GM12874 (cell line): ENCODE measurements around the gene LRP5.

Experiments used
- CTCF ChIP-seq: IDR thresholded peaks from 2 replicates; pipeline ENCODE4 v1.5.1; 2011; ENCODE audit warnings: low read depth, mild to moderate bottlenecking, control low read depth, low read length, moderate library complexity; ENCODE audit not compliant: insufficient read depth

The LRP5 gene

DNA sequence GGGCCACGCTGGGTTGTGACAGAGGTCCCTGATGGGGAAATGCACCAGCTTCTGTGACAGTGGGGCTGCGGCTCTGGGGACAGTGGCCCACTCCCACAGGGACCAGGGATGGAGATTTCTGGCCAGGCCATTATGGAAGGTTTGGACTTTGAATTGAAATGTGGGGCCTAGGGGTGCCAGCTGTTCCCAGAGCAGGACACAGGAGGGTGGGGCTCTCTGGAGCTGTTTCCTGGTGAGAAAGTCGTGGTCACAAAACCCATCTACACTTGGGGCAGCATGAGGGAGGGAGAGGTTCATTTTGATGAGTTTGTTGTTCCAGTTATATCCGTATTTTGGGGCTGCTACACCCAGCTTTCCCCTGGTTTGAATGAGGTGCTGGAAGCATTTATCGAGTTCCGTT is 52.2 kb downstream of the LRP5 start:
- no peak for TF ChIP-seq CTCF

- no peak for TF ChIP-seq CTCF
These were observed 53.6 kb downstream of the LRP5 start for GRCh38 chr11:68365943-68366435.

DNA sequence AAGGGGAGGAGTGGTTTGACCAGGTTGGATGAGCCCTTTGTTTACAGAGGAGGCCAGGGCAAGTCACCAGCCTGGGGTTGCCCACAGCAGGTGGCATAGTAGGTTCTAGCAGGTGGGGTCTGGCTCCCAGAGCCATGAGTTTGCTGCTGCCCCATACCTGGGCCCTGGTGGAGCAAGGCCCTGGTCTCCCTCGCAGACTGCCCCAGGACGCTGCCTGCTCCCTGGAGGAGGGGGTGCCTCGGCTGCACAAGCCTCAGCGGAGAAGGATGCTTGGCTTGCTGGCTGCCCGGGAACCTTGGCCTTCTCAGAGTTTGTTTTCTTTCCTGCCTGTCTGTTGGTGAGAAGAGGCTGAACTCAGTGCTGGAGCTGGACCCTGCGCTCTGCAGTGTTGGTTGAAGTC is 54.9 kb downstream of the LRP5 start:
- TF ChIP-seq CTCF, result no peak

GRCh38 chr11:68369756-68370155 is 57.4 kb downstream of the LRP5 start:
- TF ChIP-seq CTCF, result no peak

GRCh38 chr11:68370211-68371111 is 58.1 kb downstream of the LRP5 start:
- no peak for TF ChIP-seq CTCF

GRCh38 chr11:68371171-68372041 is 59.0 kb downstream of the LRP5 start:
- TF ChIP-seq CTCF, result no peak

GRCh38 chr11:68372114-68372513 is 59.7 kb downstream of the LRP5 start:
- no peak for TF ChIP-seq CTCF
